NB4 (cell line): Measurements from ENCODE around the gene NDUFC2.

Source experiments
- MAX ChIP-seq: IDR thresholded peaks from 2 replicates; pipeline ENCODE4 v1.6.1; 2011; ENCODE audit warnings: low read depth, low read length
- MYC ChIP-seq: IDR thresholded peaks from 2 replicates; pipeline ENCODE4 v1.6.1; 2011; ENCODE audit warnings: low read depth, low read length
- POLR2A ChIP-seq: IDR thresholded peaks from 2 replicates; pipeline ENCODE4 v1.6.1; 2011; ENCODE audit warnings: mild to moderate bottlenecking; ENCODE audit not compliant: insufficient read length; ENCODE audit errors: extremely low read depth
- TF ChIP-seq, protein P1 (sequence below): IDR thresholded peaks from one replicate; pipeline ENCODE4 v1.5.1; 2012; ENCODE audit warnings: low read depth, low read length

DNA sequence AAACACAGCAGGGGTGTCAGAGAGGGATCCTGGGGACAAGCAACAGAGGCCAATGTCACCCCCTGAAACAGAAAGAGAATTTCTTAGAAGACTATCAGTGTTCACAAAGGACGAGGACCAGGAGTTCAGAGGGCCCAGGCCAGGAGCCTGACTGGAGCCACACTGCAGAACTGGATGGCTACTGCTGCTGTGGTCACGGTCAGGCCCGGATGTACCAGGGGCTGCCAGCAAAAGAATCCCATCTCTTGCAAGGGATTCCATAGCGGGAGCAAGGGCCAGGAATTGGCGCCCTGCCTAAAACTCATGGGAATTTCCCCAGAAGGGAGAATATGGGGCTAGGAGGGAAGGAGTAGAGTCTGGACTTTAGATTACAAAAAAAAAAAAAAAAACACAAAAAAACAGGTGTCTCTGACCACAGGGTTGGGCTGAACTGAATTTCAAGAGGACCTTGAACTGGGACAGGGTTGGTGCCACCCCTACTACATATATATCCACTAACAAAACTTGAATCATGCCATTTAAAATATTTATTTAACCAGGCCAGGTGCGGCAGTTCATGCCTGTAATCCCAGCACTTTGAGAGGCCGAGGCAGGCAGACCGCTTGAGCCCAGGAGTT, 40.9 kb downstream of the NDUFC2 start:
- TF ChIP-seq, protein P1, sequence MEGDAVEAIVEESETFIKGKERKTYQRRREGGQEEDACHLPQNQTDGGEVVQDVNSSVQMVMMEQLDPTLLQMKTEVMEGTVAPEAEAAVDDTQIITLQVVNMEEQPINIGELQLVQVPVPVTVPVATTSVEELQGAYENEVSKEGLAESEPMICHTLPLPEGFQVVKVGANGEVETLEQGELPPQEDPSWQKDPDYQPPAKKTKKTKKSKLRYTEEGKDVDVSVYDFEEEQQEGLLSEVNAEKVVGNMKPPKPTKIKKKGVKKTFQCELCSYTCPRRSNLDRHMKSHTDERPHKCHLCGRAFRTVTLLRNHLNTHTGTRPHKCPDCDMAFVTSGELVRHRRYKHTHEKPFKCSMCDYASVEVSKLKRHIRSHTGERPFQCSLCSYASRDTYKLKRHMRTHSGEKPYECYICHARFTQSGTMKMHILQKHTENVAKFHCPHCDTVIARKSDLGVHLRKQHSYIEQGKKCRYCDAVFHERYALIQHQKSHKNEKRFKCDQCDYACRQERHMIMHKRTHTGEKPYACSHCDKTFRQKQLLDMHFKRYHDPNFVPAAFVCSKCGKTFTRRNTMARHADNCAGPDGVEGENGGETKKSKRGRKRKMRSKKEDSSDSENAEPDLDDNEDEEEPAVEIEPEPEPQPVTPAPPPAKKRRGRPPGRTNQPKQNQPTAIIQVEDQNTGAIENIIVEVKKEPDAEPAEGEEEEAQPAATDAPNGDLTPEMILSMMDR, result no peak
- TF ChIP-seq MAX (no peak), POLR2A (no peak), MYC (no peak)
